Astrocyte (in vitro differentiated cells and primary cell): ENCODE measurements around the gene OMA1. TPM values are rescaled to one million over a fixed set of nuclear protein-coding genes. Genes with fewer than 3 reads are reported as not detected.

Experiments
- DNase-seq: peaks from one replicate; pipeline ENCODE4 v3.0.0-alpha.2; 2010; ENCODE audit warnings: low read depth
- FAIRE-seq: peaks from 2 replicates; lab custom pipeline; 2011; peaks lifted over from hg19 to GRCh38; lab: Jason Lieb, UNC
- H2AFZ ChIP-seq: 2 replicates; pipeline ENCODE4 v1.6.0; 2012; ENCODE audit warnings: low read depth, low read length, inconsistent platforms
- H3K27ac ChIP-seq: 2 replicates; pipeline ENCODE4 v1.5.1; 2011; ENCODE audit warnings: low read depth, low read length, inconsistent platforms
- H3K27me3 ChIP-seq: 2 replicates; pipeline ENCODE4 v1.6.0; 2011; ENCODE audit warnings: low read length, inconsistent platforms; ENCODE audit not compliant: insufficient read depth
- H3K36me3 ChIP-seq: 2 replicates; pipeline ENCODE4 v1.5.1; 2011; ENCODE audit warnings: low read length, inconsistent platforms; ENCODE audit not compliant: insufficient read depth
- H3K4me1 ChIP-seq: 2 replicates; pipeline ENCODE4 v1.5.1; 2011; ENCODE audit warnings: low read length, inconsistent platforms; ENCODE audit not compliant: insufficient read depth
- H3K4me2 ChIP-seq: 2 replicates; pipeline ENCODE4 v1.6.0; 2012; ENCODE audit warnings: low read length, inconsistent platforms
- H3K4me3 ChIP-seq: 2 replicates; pipeline ENCODE4 v1.5.1; 2011; ENCODE audit warnings: low read depth, mild to moderate bottlenecking, low read length, inconsistent platforms; ENCODE audit not compliant: insufficient read depth
- H3K79me2 ChIP-seq: 2 replicates; pipeline ENCODE4 v1.6.0; 2012; ENCODE audit warnings: mild to moderate bottlenecking, low read length, inconsistent platforms; ENCODE audit not compliant: insufficient read depth
- H3K9ac ChIP-seq: 2 replicates; pipeline ENCODE4 v1.6.0; 2012; ENCODE audit warnings: mild to moderate bottlenecking, low read length, inconsistent platforms
- H3K9me3 ChIP-seq: 2 replicates; pipeline ENCODE4 v1.5.1; 2012; ENCODE audit warnings: low read depth, mild to moderate bottlenecking, low read length, inconsistent platforms; ENCODE audit not compliant: insufficient read depth
- H4K20me1 ChIP-seq: 2 replicates; pipeline ENCODE4 v1.6.0; 2012; ENCODE audit warnings: low read length, inconsistent platforms; ENCODE audit not compliant: insufficient read depth
- H3K27ac Mint-ChIP-seq: one replicate; pipeline ENCODE4 v1.8.0; 2021; ENCODE audit warnings: mild to moderate bottlenecking, mixed read lengths; ENCODE audit not compliant: unreplicated experiment
- H3K27me3 Mint-ChIP-seq: one replicate; pipeline ENCODE4 v1.8.0; 2021; ENCODE audit warnings: low read depth, mixed read lengths; ENCODE audit not compliant: unreplicated experiment
- H3K36me3 Mint-ChIP-seq: one replicate; pipeline ENCODE4 v1.8.0; 2021; ENCODE audit warnings: low read depth, mixed read lengths; ENCODE audit not compliant: unreplicated experiment
- H3K4me1 Mint-ChIP-seq: one replicate; pipeline ENCODE4 v1.8.0; 2021; ENCODE audit warnings: low read depth, mixed read lengths; ENCODE audit not compliant: unreplicated experiment
- H3K4me3 Mint-ChIP-seq: one replicate; pipeline ENCODE4 v1.8.0; 2021; ENCODE audit warnings: mild to moderate bottlenecking, moderate library complexity, mixed read lengths; ENCODE audit not compliant: unreplicated experiment
- H3K9me3 Mint-ChIP-seq: one replicate; pipeline ENCODE4 v1.8.0; 2021; ENCODE audit warnings: mild to moderate bottlenecking, mixed read lengths; ENCODE audit not compliant: unreplicated experiment
- CTCF ChIP-seq: IDR thresholded peaks from 2 replicates; pipeline ENCODE4 v1.5.1; 2011; ENCODE audit warnings: low read depth, mild to moderate bottlenecking, inconsistent platforms, low read length, moderate library complexity; ENCODE audit not compliant: insufficient read depth
- EZH2 ChIP-seq: IDR thresholded peaks from 2 replicates; pipeline ENCODE4 v1.6.1; 2012; ENCODE audit warnings: mild to moderate bottlenecking, low read length, inconsistent platforms; ENCODE audit not compliant: insufficient read depth
- total RNA-seq: library from RNA; stranded (reverse); gene quantifications from 2 replicates; pipeline ENCODE4 v1.2.1, GENCODE V29; 2021

Gene OMA1
- total RNA-seq, 1 donor from 2014 or later: 5.1 TPM

GRCh38 chr1:58543260-58543659, 3.3 kb downstream of the OMA1 start:
- no peak overlapping the region for H3K4me3 ChIP-seq
- Mint-ChIP-seq H3K36me3 (no peaks in the 10 kb centered on the region), H3K27ac (no peak overlapping the region), H3K4me1 (peaks cover 7% of the 10 kb centered on the region), H3K9me3 (no peaks in the 10 kb centered on the region), H3K27me3 (no peaks in the 10 kb centered on the region), H3K4me3 (no peak overlapping the region)
- peaks cover 6% of the 10 kb centered on the region for H3K4me1 ChIP-seq
- no peak overlapping the region for H3K4me2 ChIP-seq
- no peaks in the 10 kb centered on the region for H3K79me2 ChIP-seq
- no peaks in the 10 kb centered on the region for H4K20me1 ChIP-seq
- TF ChIP-seq CTCF (no peak), EZH2 (no peak)
- H3K9ac ChIP-seq: no peak overlapping the region
- no peaks in the 10 kb centered on the region for H3K36me3 ChIP-seq
- no peak overlapping the region for H3K27ac ChIP-seq
- H3K9me3 ChIP-seq: no peaks in the 10 kb centered on the region
- no peak overlapping the region for H2AFZ ChIP-seq
- FAIRE-seq (no peak), DNase-seq (no peak)
- no peaks in the 10 kb centered on the region for H3K27me3 ChIP-seq

GRCh38 chr1:58539553-58539952, 7.0 kb downstream of the OMA1 start:
- FAIRE-seq: no peak
- no peak overlapping the region for H3K27ac Mint-ChIP-seq

More at GRCh38 chr1:58539553-58539952, 7.0 kb downstream of the OMA1 start:
- Histone ChIP-seq H2AFZ (no peak overlapping the region), H4K20me1 (no peaks in the 10 kb centered on the region), H3K27me3 (no peaks in the 10 kb centered on the region), H3K27ac (no peak overlapping the region), H3K36me3 (no peaks in the 10 kb centered on the region), H3K9me3 (no peaks in the 10 kb centered on the region), H3K4me2 (no peak overlapping the region), H3K4me3 (no peak overlapping the region), H3K4me1 (no peaks in the 10 kb centered on the region), H3K9ac (no peak overlapping the region), H3K79me2 (no peaks in the 10 kb centered on the region)
- Mint-ChIP-seq H3K9me3 (no peaks in the 10 kb centered on the region), H3K27me3 (no peaks in the 10 kb centered on the region), H3K4me3 (no peak overlapping the region), H3K4me1 (peaks cover 2% of the 10 kb centered on the region), H3K36me3 (no peaks in the 10 kb centered on the region)
- no peak for TF ChIP-seq CTCF
- no peak for TF ChIP-seq EZH2
- no peak for DNase-seq
